Inflammatory macrophage treated with lipopolysaccharide for 1 hour (primary cell): ENCODE measurements around the gene GNAT3.

ENCODE experiments used
- DNase-seq, 2 donors: peaks; one replicate each; pipeline ENCODE4 v3.0.0-alpha.2; 2020 to 2022

Gene GNAT3

DNA sequence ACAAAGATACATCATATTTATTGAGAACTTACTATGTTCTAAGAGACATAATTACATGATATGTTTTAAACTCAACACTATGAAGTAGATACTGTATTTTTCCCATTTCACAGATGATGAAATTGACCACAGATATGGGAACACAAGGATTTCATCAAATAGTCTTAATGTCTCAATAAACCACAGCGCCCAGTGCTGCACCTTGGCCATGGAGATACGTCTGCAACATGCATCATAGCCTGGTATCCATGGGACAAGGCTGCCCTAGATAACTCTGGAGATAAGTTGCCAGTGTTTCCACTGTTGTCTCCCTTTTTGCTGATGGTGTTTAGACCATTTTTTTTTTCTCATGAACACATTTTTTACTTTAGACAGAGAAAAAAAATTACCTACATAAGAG lies 97.5 kb downstream of the GNAT3 start:
- no peak for DNase-seq

DNA sequence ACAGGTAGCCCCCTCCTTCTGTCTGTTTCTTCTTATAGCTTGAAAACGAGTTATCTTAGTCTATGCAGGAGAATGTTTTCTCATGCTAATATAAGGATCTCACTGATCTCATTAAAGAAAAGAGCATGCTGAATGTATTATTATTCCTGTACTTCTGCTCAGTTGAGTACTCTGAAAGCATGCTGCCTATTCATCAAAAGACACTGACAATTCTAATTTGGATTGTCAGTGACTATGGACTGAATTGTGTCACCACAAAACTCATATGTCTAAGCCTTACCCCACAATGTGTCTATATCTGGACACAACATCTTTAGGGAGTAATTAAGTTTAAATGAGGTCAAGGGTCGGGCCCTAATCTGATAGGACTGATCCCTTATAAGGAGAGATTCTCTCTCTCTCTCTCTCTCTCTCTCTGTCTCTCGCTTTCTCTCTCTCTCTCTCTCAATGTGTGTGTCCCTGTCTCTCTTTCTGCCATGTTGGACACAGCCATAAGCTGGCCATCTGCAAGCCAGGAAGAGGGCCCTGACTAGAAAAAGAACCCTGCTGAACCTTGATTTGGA lies 98.4 kb downstream of the GNAT3 start:
- no peak for DNase-seq

DNA sequence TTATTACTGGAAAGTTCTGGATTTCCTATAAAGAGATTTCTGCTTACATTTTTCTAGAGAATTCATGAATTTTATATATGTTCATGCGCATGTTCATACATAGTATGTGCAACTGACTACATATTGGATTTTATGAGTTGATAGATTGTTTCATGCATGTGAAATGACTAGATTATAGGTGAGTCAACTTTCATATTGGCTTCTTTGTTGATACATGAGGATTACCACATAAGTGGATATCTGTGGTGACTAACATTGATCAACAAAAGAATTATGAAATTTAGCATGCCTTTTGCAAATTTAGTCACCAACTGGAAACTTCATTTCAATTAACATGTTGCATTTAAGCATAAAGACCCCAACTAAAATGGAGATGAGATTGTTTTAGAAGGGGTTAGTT lies 99.0 kb downstream of the GNAT3 start:
- DNase-seq: no peak

DNA sequence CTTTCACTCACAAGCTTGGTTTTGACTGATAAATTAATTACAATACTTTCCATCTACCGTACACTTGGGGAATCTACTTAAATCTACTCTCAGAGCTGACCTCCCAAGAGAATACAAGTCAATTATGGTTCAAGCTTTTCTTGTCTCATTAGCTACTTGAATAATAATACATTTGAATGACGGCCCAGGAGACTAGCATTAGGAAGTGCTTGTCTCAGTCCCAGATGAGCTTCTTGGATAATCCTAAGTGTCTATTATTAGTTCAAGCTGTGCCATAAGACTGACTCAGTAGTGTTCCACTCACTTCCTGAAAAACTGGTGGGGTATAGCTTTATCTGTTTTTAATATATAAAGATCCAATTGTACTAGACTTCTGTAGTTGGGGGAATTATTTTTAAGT lies 100.2 kb downstream of the GNAT3 start:
- DNase-seq: no peak

DNA sequence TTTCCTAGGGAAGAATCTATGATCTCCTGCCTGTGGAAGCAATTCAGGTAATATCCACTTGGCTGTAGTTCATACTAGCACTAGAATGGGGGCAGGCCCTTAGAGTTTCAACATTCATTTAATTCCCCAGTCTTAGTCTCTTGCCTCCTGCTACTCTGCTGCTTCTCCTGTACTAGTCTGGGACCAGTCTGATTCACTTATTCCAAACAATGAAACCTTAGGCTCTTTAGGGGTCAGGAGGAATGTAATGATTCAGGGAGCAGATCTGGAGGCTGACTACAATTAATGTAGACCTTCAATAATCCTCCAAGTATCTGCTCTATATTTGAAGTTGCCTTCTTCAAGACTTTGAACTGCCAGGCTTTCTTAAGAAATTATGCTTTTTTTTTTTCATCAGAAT lies 101.8 kb downstream of the GNAT3 start:
- DNase-seq: no peak
